A673 (cell line): ENCODE data around the gene RTN1. TPM values are rescaled to one million over a fixed set of nuclear protein-coding genes. Genes with fewer than 3 reads are reported as not detected.

Experiments
- BruUV-seq: library from RNA; stranded (reverse); fragments of 400-500 nt; replicated peaks from 2 replicates; lab custom pipeline; 2021; lab: Mats Ljungman, UMichigan
- CTCF ChIA-PET: fragments of 300-600 bp; sonication (Branson Sonifier 250); formaldehyde crosslinking; loops from one replicate; lab custom pipeline; 2022; ENCODE audit warnings: antibody characterized with exemption; lab: Charles Lee
- POLR2A ChIA-PET: fragments of 300-600 bp; sonication (Branson Sonifier 250); formaldehyde crosslinking; loops from one replicate; lab custom pipeline; 2022; ENCODE audit warnings: antibody characterized with exemption; ENCODE audit not compliant: low non-redundant PET; lab: Charles Lee
- DNase-seq: peaks from one replicate; pipeline ENCODE4 v3.0.0-alpha.2; 2015; ENCODE audit warnings: low spot score
- H3K27ac ChIP-seq: fragments of 200-600 bp; sonication (generic); 2 replicates; pipeline ENCODE4 v1.5.1; 2016; ENCODE audit warnings: mixed run types, low read depth, mild to moderate bottlenecking, mixed read lengths, antibody characterized with exemption, low read length; ENCODE audit not compliant: poor library complexity, severe bottlenecking
- H3K27me3 ChIP-seq: fragments of 200-600 bp; sonication (generic); replicated peaks from 2 replicates; pipeline ENCODE4 v1.6.1; 2017; ENCODE audit warnings: mixed run types, low read depth, mild to moderate bottlenecking, mixed read lengths, antibody characterized with exemption, low read length; ENCODE audit not compliant: insufficient read depth, poor library complexity
- H3K36me3 ChIP-seq: fragments of 200-600 bp; sonication (generic); 2 replicates; pipeline ENCODE4 v1.6.1; 2016; ENCODE audit warnings: mixed run types, mild to moderate bottlenecking, mixed read lengths, antibody characterized with exemption, low read length; ENCODE audit not compliant: insufficient read depth, poor library complexity, severe bottlenecking
- H3K4me1 ChIP-seq: fragments of 200-600 bp; sonication (generic); 2 replicates; pipeline ENCODE4 v1.6.1; 2017; ENCODE audit warnings: mixed run types, mild to moderate bottlenecking, mixed read lengths, antibody characterized with exemption, low read length; ENCODE audit not compliant: insufficient read depth, poor library complexity, severe bottlenecking
- H3K4me3 ChIP-seq: fragments of 200-600 bp; sonication (generic); 2 replicates; pipeline ENCODE4 v1.5.1; 2016; ENCODE audit warnings: low read depth, mixed run types, mild to moderate bottlenecking, mixed read lengths, low read length; ENCODE audit not compliant: poor library complexity, severe bottlenecking
- H3K9me3 ChIP-seq: fragments of 200-600 bp; sonication (generic); 2 replicates; pipeline ENCODE4 v1.6.1; 2016; ENCODE audit warnings: mixed run types, low read depth, mild to moderate bottlenecking, mixed read lengths, antibody characterized with exemption, low read length; ENCODE audit not compliant: poor library complexity, severe bottlenecking
- CTCF ChIP-seq: fragments of 300-800, 200-600 bp; sonication (generic); conservative IDR thresholded peaks from 2 replicates; pipeline ENCODE4 v1.5.1; 2017; ENCODE audit warnings: low read depth, mild to moderate bottlenecking, antibody characterized with exemption, low read length, moderate library complexity, mixed read lengths
- EZH2 ChIP-seq: fragments of 200-600 bp; sonication (generic); IDR thresholded peaks from 2 replicates; pipeline ENCODE4 v1.6.1; 2017; ENCODE audit warnings: borderline replicate concordance, low read depth, mild to moderate bottlenecking, mixed read lengths, antibody characterized with exemption, low read length; ENCODE audit not compliant: poor library complexity, severe bottlenecking
- intact Hi-C: fragments of 100-400 bp; cut with micrococcal nuclease; formaldehyde crosslinking; loops from one replicate; pipeline ENCODE4 v1.10.0; 2022; ENCODE audit not compliant: unreplicated experiment
- total RNA-seq: library from RNA; stranded (reverse); gene quantifications from 2 replicates; pipeline ENCODE4 v1.2.3, GENCODE V29; 2021

The RTN1 gene
- total RNA-seq, 1 experiment from 2014 or later = 4.0 TPM

- ChIA-PET CTCF (no interaction called here), POLR2A (no interaction called here)
- peaks cover 25% of the 10 kb centered on the region for H3K4me1 ChIP-seq
- intact Hi-C loops = no loop called here
- no peak for DNase-seq
- no peaks in the 10 kb centered on the region for H3K9me3 ChIP-seq
- H3K36me3 ChIP-seq = no peaks in the 10 kb centered on the region
- BruUV-seq = no TSS peak
- no peaks in the 10 kb centered on the region for H3K27me3 ChIP-seq
- H3K4me3 ChIP-seq = no peak overlapping the region
- TF ChIP-seq CTCF = no peak
- TF ChIP-seq EZH2 = no peak
- no peak overlapping the region for H3K27ac ChIP-seq
Observed at GRCh38 chr14:59566725-59567124, 303.9 kb downstream of the RTN1 start.

- H3K4me3 ChIP-seq = no peak overlapping the region
- H3K36me3 ChIP-seq = no peaks in the 10 kb centered on the region
- H3K4me1 ChIP-seq = peaks cover 25% of the 10 kb centered on the region
- TF ChIP-seq EZH2 = no peak
- TF ChIP-seq CTCF = no peak
- CTCF ChIA-PET = no interaction called here
- DNase-seq = no peak
- no peak overlapping the region for H3K27ac ChIP-seq
- no peaks in the 10 kb centered on the region for H3K27me3 ChIP-seq
- no peaks in the 10 kb centered on the region for H3K9me3 ChIP-seq
- intact Hi-C loops = no loop called here
- POLR2A ChIA-PET = no interaction called here
- no TSS peak for BruUV-seq
Observed at GRCh38 chr14:59566296-59566695, 304.3 kb downstream of the RTN1 start.

GRCh38 chr14:59565087-59565486 lies 305.5 kb downstream of the RTN1 start:
- no peaks in the 10 kb centered on the region for H3K27me3 ChIP-seq
- TF ChIP-seq CTCF (no peak), EZH2 (no peak)
- no peak overlapping the region for H3K27ac ChIP-seq
- intact Hi-C loops = no loop called here
- H3K4me3 ChIP-seq = no peak overlapping the region
- H3K36me3 ChIP-seq = no peaks in the 10 kb centered on the region
- ChIA-PET POLR2A (no interaction called here), CTCF (no interaction called here)
- DNase-seq = no peak
- no TSS peak for BruUV-seq
- no peaks in the 10 kb centered on the region for H3K9me3 ChIP-seq
- peaks cover 25% of the 10 kb centered on the region for H3K4me1 ChIP-seq
